Non-pigmented ciliary epithelial cell (primary cell): ENCODE results near the gene ADAT2.

Source experiments
- DNase-seq: peaks from one replicate; pipeline ENCODE4 v3.0.0-alpha.2; 2010; ENCODE audit warnings: low read depth

The ADAT2 gene

GRCh38 chr6:143441680-143442545 is 8.6 kb downstream of the ADAT2 start:
- no peak for DNase-seq

GRCh38 chr6:143441010-143441409 is 9.5 kb downstream of the ADAT2 start:
- no peak for DNase-seq

GRCh38 chr6:143432588-143432987 is 17.9 kb downstream of the ADAT2 start:
- no peak for DNase-seq

- DNase-seq = no peak
Measured at GRCh38 chr6:143431226-143431625, 19.3 kb downstream of the ADAT2 start.

GRCh38 chr6:143429970-143430369 is 20.5 kb downstream of the ADAT2 start:
- DNase-seq = no peak

GRCh38 chr6:143427109-143427817 is 23.2 kb downstream of the ADAT2 start:
- peak; percentile 48 for DNase-seq

GRCh38 chr6:143426026-143426425 is 24.5 kb downstream of the ADAT2 start:
- DNase-seq = no peak

GRCh38 chr6:143419526-143419925 is 31.0 kb downstream of the ADAT2 start:
- DNase-seq = no peak

GRCh38 chr6:143414769-143415168 is 35.7 kb downstream of the ADAT2 start:
- DNase-seq = no peak

- DNase-seq = no peak
Measured at GRCh38 chr6:143410859-143411270, 39.6 kb downstream of the ADAT2 start.

GRCh38 chr6:143408787-143409162 is 41.7 kb downstream of the ADAT2 start:
- no peak for DNase-seq

- no peak for DNase-seq
Measured at GRCh38 chr6:143408151-143408786, 42.2 kb downstream of the ADAT2 start.

GRCh38 chr6:143406673-143407072 is 43.8 kb downstream of the ADAT2 start:
- no peak for DNase-seq

- peak; percentile 66 for DNase-seq
Measured at GRCh38 chr6:143405373-143406154, 44.9 kb downstream of the ADAT2 start.

GRCh38 chr6:143402721-143403336 is 47.7 kb downstream of the ADAT2 start:
- no peak for DNase-seq

- no peak for DNase-seq
Measured at GRCh38 chr6:143401636-143402370, 48.7 kb downstream of the ADAT2 start.

- no peak for DNase-seq
Measured at GRCh38 chr6:143401068-143401446, 49.4 kb downstream of the ADAT2 start.

- no peak for DNase-seq
Measured at GRCh38 chr6:143400258-143401067, 50.0 kb downstream of the ADAT2 start.

- no peak for DNase-seq
Measured at GRCh38 chr6:143399775-143400174, 50.7 kb downstream of the ADAT2 start.

GRCh38 chr6:143399176-143399575 is 51.3 kb downstream of the ADAT2 start:
- no peak for DNase-seq
